GM12878 (cell line): Measurements from ENCODE around the gene TNPO2.

Source experiments
- CEBPB ChIP-seq, 2 experiments: fragments of 150-350 bp in 1 of 2; IDR thresholded peaks; 2 replicates each; pipeline ENCODE4 v1.6.1; 2012 to 2014; ENCODE audit warnings: low read depth in 2 of 2, low read length in 2 of 2, borderline replicate concordance in 1 of 2, inconsistent platforms in 1 of 2
- ETV6 ChIP-seq, 2 experiments: fragments of 450-650 bp in 1 of 2; IDR thresholded peaks in 1 of 2; conservative IDR thresholded peaks in 1 of 2; 2 replicates each; pipeline ENCODE4 v1.6.1; 2014; ENCODE audit warnings: antibody characterized with exemption in 1 of 2, borderline replicate concordance in 1 of 2, low read depth in 1 of 2, mild to moderate bottlenecking in 1 of 2, moderate library complexity in 1 of 2
- EZH2 ChIP-seq: IDR thresholded peaks from 2 replicates; pipeline ENCODE4 v1.6.1; 2012; ENCODE audit warnings: low read depth, mild to moderate bottlenecking, control low read depth, inconsistent platforms, low read length, borderline replicate concordance; ENCODE audit not compliant: control insufficient read depth
- PAX5 ChIP-seq: IDR thresholded peaks from 2 replicates; pipeline ENCODE4 v1.6.1; 2011; ENCODE audit warnings: low read depth, low read length, borderline replicate concordance
- POLR2A ChIP-seq: IDR thresholded peaks from 2 replicates; pipeline ENCODE4 v1.6.1; 2011; ENCODE audit warnings: low read depth, mild to moderate bottlenecking, low read length
- POLR2AphosphoS5 ChIP-seq: IDR thresholded peaks from 2 replicates; pipeline ENCODE4 v1.6.1; 2011; ENCODE audit warnings: mild to moderate bottlenecking, low read length, inconsistent platforms
- POU2F2 ChIP-seq: IDR thresholded peaks from 3 replicates; pipeline ENCODE4 v1.6.1; 2011; ENCODE audit warnings: low read depth, mild to moderate bottlenecking, low read length, borderline replicate concordance
- STAT1 ChIP-seq: fragments of 450-650 bp; conservative IDR thresholded peaks from 2 replicates; pipeline ENCODE4 v1.6.1; 2014; ENCODE audit warnings: antibody characterized with exemption, mild to moderate bottlenecking

DNA sequence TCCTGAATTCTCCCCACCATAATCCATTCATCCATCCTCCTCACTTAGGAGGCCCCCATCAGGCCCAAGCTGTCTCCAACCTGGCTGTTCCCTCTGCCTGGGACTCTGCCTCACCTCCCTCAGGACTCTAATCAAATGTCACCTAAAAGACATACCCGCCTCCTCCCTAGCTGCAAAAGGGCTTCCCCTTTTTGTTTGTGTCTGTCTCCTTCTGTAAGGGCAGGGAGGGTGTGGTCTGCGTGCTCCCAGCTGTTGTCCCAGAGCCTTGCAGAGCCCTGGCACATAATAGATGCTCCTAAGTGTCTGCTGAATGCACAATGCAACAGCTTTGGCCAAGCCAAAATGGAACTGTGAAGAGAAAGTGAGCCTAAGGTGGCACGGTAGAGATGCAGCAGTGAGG, 6.3 kb upstream of the TNPO2 start:
- TF ChIP-seq PAX5 (0 out of 2 replicates have a peak, but pooled peaks have one; percentile 53), EZH2 (no peak), CEBPB (IDR thresholded peaks at IDR 0.05; ENCODE audit: borderline replicate concordance in 1 of 2, low read depth in 2 of 2, low read length in 2 of 2) (no peak), POLR2AphosphoS5 (no peak), POLR2A (0 out of 2 replicates have a peak, but pooled peaks have one; percentile 47), ETV6 (conservative IDR thresholded peaks at IDR 0.05 in 1 of 2, IDR thresholded peaks at IDR 0.05 in 1 of 2; ENCODE audit: borderline replicate concordance in 1 of 2, low read depth in 1 of 2) (no peak), POU2F2 (no peak), STAT1 (no peak)
